Calu3 (cell line): ENCODE measurements around the gene STK10. TPM values are rescaled to one million over a fixed set of nuclear protein-coding genes. Genes with fewer than 3 reads are reported as not detected.

Source experiments
- BruUV-seq: library from RNA; stranded (reverse); fragments of 400-500 nt; replicated peaks from 2 replicates; lab custom pipeline; 2021; lab: Mats Ljungman, UMichigan
- CTCF ChIA-PET: fragments of 300-600 bp; sonication (Branson Sonifier 250); formaldehyde crosslinking; loops from one replicate; lab custom pipeline; 2022; ENCODE audit warnings: antibody characterized with exemption; lab: Charles Lee
- DNase-seq: peaks from one replicate; pipeline ENCODE4 v3.0.0; 2022
- H3K27ac Mint-ChIP-seq: one replicate; pipeline ENCODE4 v1.8.0; 2022; ENCODE audit warnings: mixed read lengths; ENCODE audit not compliant: unreplicated experiment
- H3K27me3 Mint-ChIP-seq: one replicate; pipeline ENCODE4 v1.8.0; 2022; ENCODE audit warnings: mixed read lengths; ENCODE audit not compliant: unreplicated experiment
- H3K36me3 Mint-ChIP-seq: one replicate; pipeline ENCODE4 v1.8.0; 2022; ENCODE audit warnings: mild to moderate bottlenecking, moderate library complexity, mixed read lengths; ENCODE audit not compliant: insufficient read depth, unreplicated experiment
- H3K4me1 Mint-ChIP-seq: one replicate; pipeline ENCODE4 v1.8.0; 2022; ENCODE audit warnings: mild to moderate bottlenecking, low read depth, mixed read lengths; ENCODE audit not compliant: unreplicated experiment
- H3K4me3 Mint-ChIP-seq: one replicate; pipeline ENCODE4 v1.8.0; 2022; ENCODE audit warnings: mild to moderate bottlenecking, low read depth, moderate library complexity, mixed read lengths; ENCODE audit not compliant: unreplicated experiment
- H3K9me3 Mint-ChIP-seq: one replicate; pipeline ENCODE4 v1.8.0; 2022; ENCODE audit warnings: low read depth, mixed read lengths; ENCODE audit not compliant: unreplicated experiment
- CTCF ChIP-seq: fragments of 200-600 bp; IDR thresholded peaks from one replicate; pipeline ENCODE4 v1.8.0; 2022; ENCODE audit warnings: antibody characterized with exemption; ENCODE audit not compliant: unreplicated experiment
- intact Hi-C: fragments of 100-400 bp; cut with micrococcal nuclease; formaldehyde crosslinking; loops from one replicate; pipeline ENCODE4 v1.10.0; 2022; ENCODE audit not compliant: unreplicated experiment
- total RNA-seq: library from RNA; stranded (reverse); gene quantifications from 2 replicates; pipeline ENCODE4 v1.2.3, GENCODE V29; 2022

Gene STK10
- total RNA-seq, 1 experiment from 2014 or later, result 27.4 TPM

GRCh38 chr5:172048539-172049101, 139.4 kb downstream of the STK10 start:
- H3K4me3 Mint-ChIP-seq, result no peak overlapping the region
- no peaks in the 10 kb centered on the region for H3K9me3 Mint-ChIP-seq
- H3K27me3 Mint-ChIP-seq, result no peaks in the 10 kb centered on the region
- no peak for TF ChIP-seq CTCF
- H3K27ac Mint-ChIP-seq, result no peak overlapping the region
- no TSS peak for BruUV-seq
- peaks cover 15% of the 10 kb centered on the region for H3K36me3 Mint-ChIP-seq
- no peaks in the 10 kb centered on the region for H3K4me1 Mint-ChIP-seq
- DNase-seq, result no peak
- intact Hi-C loops, result no loop called here
- CTCF ChIA-PET, result no interaction called here

- no peaks in the 10 kb centered on the region for H3K27me3 Mint-ChIP-seq
- CTCF ChIA-PET, result interaction anchor here (0.6 to 0.7 kb wide), 2 partner anchors 22 to 1467 kb away, joined by 4 to 5 read pairs; no protein-coding TSS in a partner anchor
- TF ChIP-seq CTCF, result no peak
- H3K36me3 Mint-ChIP-seq, result peaks cover 15% of the 10 kb centered on the region
- intact Hi-C loops, result no loop called here
- BruUV-seq, result no TSS peak
- no peaks in the 10 kb centered on the region for H3K4me1 Mint-ChIP-seq
- H3K4me3 Mint-ChIP-seq, result no peak overlapping the region
- H3K27ac Mint-ChIP-seq, result no peak overlapping the region
- no peak for DNase-seq
- H3K9me3 Mint-ChIP-seq, result no peaks in the 10 kb centered on the region
Observed at GRCh38 chr5:172048170-172048422, 139.9 kb downstream of the STK10 start.

DNA sequence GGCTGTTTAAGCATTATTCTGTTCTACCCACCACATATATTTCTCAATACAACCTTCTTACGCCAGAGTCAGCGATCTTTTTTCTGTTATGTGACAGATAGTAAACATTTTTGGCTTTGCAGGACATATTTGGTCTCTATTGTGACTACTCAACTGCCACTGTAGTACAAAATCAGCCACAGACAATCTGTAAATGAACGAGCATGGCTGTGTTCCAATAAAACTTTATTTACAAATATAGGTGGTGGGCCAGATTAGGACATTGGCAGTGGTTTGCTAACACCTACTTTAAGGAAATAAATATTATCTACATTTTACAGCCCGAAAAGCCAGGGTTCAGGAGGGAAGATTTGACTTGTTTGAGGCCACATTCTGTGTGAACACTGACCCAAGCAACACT, 141.4 kb downstream of the STK10 start:
- H3K9me3 Mint-ChIP-seq, result no peaks in the 10 kb centered on the region
- no peaks in the 10 kb centered on the region for H3K27me3 Mint-ChIP-seq
- no peak for DNase-seq
- H3K36me3 Mint-ChIP-seq, result peaks cover 15% of the 10 kb centered on the region
- no peaks in the 10 kb centered on the region for H3K4me1 Mint-ChIP-seq
- H3K27ac Mint-ChIP-seq, result no peak overlapping the region
- H3K4me3 Mint-ChIP-seq, result no peak overlapping the region
- no TSS peak for BruUV-seq
- no peak for TF ChIP-seq CTCF
- CTCF ChIA-PET, result no interaction called here
- intact Hi-C loops, result no loop called here

DNA sequence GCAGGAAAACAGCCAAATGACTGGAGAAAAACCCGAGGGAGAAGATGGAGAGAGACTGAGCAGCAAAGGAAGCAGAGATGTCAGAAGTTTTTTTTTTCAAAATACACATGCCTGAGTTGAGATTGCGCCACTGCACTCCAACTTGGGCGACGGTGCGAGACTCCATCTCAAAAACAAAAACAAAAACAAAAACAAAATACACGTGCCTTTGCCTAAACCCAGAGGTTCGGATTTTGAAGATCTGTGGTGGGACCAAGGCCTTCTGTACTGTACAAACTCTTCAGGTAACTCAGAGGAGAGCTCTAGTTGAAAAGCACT, 142.8 kb downstream of the STK10 start:
- Mint-ChIP-seq H3K27me3 (no peaks in the 10 kb centered on the region), H3K27ac (no peak overlapping the region), H3K4me1 (peaks cover 2% of the 10 kb centered on the region), H3K36me3 (peaks cover 8% of the 10 kb centered on the region), H3K4me3 (no peak overlapping the region), H3K9me3 (no peaks in the 10 kb centered on the region)
- no peak for TF ChIP-seq CTCF
- no TSS peak for BruUV-seq
- CTCF ChIA-PET, result no interaction called here
- DNase-seq, result no peak
- intact Hi-C loops, result no loop called here
